CD14-positive monocyte (primary cell): ENCODE results near the gene LSS. TPM values are rescaled to one million over a fixed set of nuclear protein-coding genes. Genes with fewer than 3 reads are reported as not detected.

ENCODE experiments used
- DNase-seq, 3 donors: peaks; one replicate each; pipeline ENCODE4 v3.0.0-alpha.2; 2011 to 2022
- H2AFZ ChIP-seq: 2 replicates; pipeline ENCODE4 v1.6.0; 2012; ENCODE audit warnings: mild to moderate bottlenecking, low read depth, low read length, inconsistent platforms; ENCODE audit not compliant: insufficient read depth, poor library complexity, severe bottlenecking
- H3K27ac ChIP-seq, 2 donors: 1 replicate in 1 of 2; 2 replicates in 1 of 2; pipeline ENCODE4 v1.5.1; 2012 to 2013; ENCODE audit warnings: low read length in 2 of 2, control low read depth in 1 of 2, inconsistent platforms in 1 of 2, low read depth in 1 of 2, mild to moderate bottlenecking in 1 of 2
- H3K27me3 ChIP-seq, 2 donors: one replicate each; pipeline versions ENCODE4 v1.6.0 to v1.6.1; 2011 to 2013; ENCODE audit warnings: low read length in 2 of 2; ENCODE audit not compliant: control insufficient read depth in 2 of 2, insufficient read depth in 2 of 2
- H3K36me3 ChIP-seq, 2 donors: replicated peaks in 1 of 2; 1 replicate in 1 of 2; 2 replicates in 1 of 2; pipeline versions ENCODE4 v1.5.1 to v1.6.1; 2012 to 2013; ENCODE audit warnings: low read length in 2 of 2, control low read depth in 1 of 2, inconsistent platforms in 1 of 2, mild to moderate bottlenecking in 1 of 2; ENCODE audit not compliant: insufficient read depth in 2 of 2, control insufficient read depth in 1 of 2
- H3K4me1 ChIP-seq, 2 donors: 1 replicate in 1 of 2; 2 replicates in 1 of 2; pipeline versions ENCODE4 v1.5.1 to v1.6.1; 2012 to 2013; ENCODE audit warnings: low read length in 2 of 2, control low read depth in 1 of 2, inconsistent platforms in 1 of 2, mild to moderate bottlenecking in 1 of 2, moderate library complexity in 1 of 2; ENCODE audit not compliant: insufficient read depth in 2 of 2, control insufficient read depth in 1 of 2
- H3K4me2 ChIP-seq: replicated peaks from 2 replicates; pipeline ENCODE3; 2012; ENCODE audit warnings: low read length, moderate library complexity, mild to moderate bottlenecking; ENCODE audit not compliant: poor library complexity, severe bottlenecking; ENCODE audit errors: extremely low read depth
- H3K4me3 ChIP-seq, 3 experiments: fragments of 200-600 bp in 1 of 3; sonication (generic) in 1 of 3; replicated peaks in 1 of 3; 1 replicate in 2 of 3; 2 replicates in 1 of 3; pipeline ENCODE4 v1.5.1; 2011 to 2013; ENCODE audit warnings: low read length in 3 of 3, mild to moderate bottlenecking in 3 of 3, control low read depth in 2 of 3, low read depth in 2 of 3, inconsistent platforms in 1 of 3, moderate library complexity in 1 of 3
- H3K79me2 ChIP-seq: 2 replicates; pipeline ENCODE4 v1.6.0; 2012; ENCODE audit warnings: mild to moderate bottlenecking, control low read depth, inconsistent platforms, low read length, moderate library complexity; ENCODE audit not compliant: insufficient read depth
- H3K9ac ChIP-seq: 2 replicates; pipeline ENCODE4 v1.6.0; 2017; ENCODE audit warnings: low read length, mild to moderate bottlenecking; ENCODE audit not compliant: insufficient read depth, poor library complexity, severe bottlenecking
- H3K9me3 ChIP-seq, 2 donors: replicated peaks in 1 of 2; 1 replicate in 1 of 2; 2 replicates in 1 of 2; pipeline versions ENCODE4 v1.5.1 to v1.6.1; 2012 to 2013; ENCODE audit warnings: low read length in 2 of 2, control low read depth in 1 of 2; ENCODE audit not compliant: control insufficient read depth in 1 of 2, insufficient read depth in 1 of 2
- H4K20me1 ChIP-seq: 2 replicates; pipeline ENCODE4 v1.6.0; 2012; ENCODE audit warnings: mild to moderate bottlenecking, low read length, control low read depth, moderate library complexity; ENCODE audit not compliant: insufficient read depth
- H3K27ac Mint-ChIP-seq, 7 donors: one replicate each; pipeline ENCODE4 v1.8.0; 2020; ENCODE audit warnings: mild to moderate bottlenecking in 7 of 7, mixed read lengths in 7 of 7, moderate library complexity in 6 of 7, inconsistent platforms in 2 of 7
- H3K27me3 Mint-ChIP-seq, 3 donors: one replicate each; pipeline ENCODE4 v1.8.0; 2021 to 2022; ENCODE audit warnings: low read depth in 3 of 3, mild to moderate bottlenecking in 3 of 3, mixed read lengths in 3 of 3, moderate library complexity in 3 of 3, inconsistent platforms in 1 of 3
- H3K36me3 Mint-ChIP-seq, 2 donors: one replicate each; pipeline ENCODE4 v1.8.0; 2020; ENCODE audit warnings: mixed read lengths in 2 of 2, inconsistent platforms in 1 of 2, mild to moderate bottlenecking in 1 of 2
- H3K4me1 Mint-ChIP-seq: one replicate; pipeline ENCODE4 v1.8.0; 2020; ENCODE audit warnings: mild to moderate bottlenecking, mixed read lengths
- H3K4me3 Mint-ChIP-seq, 2 donors: one replicate each; pipeline ENCODE4 v1.8.0; 2020; ENCODE audit warnings: mild to moderate bottlenecking in 2 of 2, mixed read lengths in 2 of 2, moderate library complexity in 1 of 2
- H3K9me3 Mint-ChIP-seq, 7 donors: one replicate each; pipeline ENCODE4 v1.8.0; 2020 to 2022; ENCODE audit warnings: mixed read lengths in 7 of 7, mild to moderate bottlenecking in 6 of 7, moderate library complexity in 6 of 7, inconsistent platforms in 2 of 7
- CTCF ChIP-seq: fragments of 200-600 bp; IDR thresholded peaks from one replicate; pipeline ENCODE4 v1.8.0; 2022; ENCODE audit warnings: antibody characterized with exemption, mild to moderate bottlenecking
- WGBS: methylation state at CpG from one replicate; pipeline ENCODE4 v1.1.5; 2013; ENCODE audit warnings: missing lambda C conversion rate; ENCODE audit not compliant: insufficient coverage; 5-methylcytosine and 5-hydroxymethylcytosine counted together
- intact Hi-C, 2 donors: fragments of 100-400 bp; cut with micrococcal nuclease; formaldehyde crosslinking; loops; one replicate each; pipeline versions ENCODE4 v1.15.0 to v1.15.1; 2023
- polyA plus RNA-seq, 3 donors: library from polyadenylated mRNA; depleted of rRNA in 1 of 3; unstranded in 2 of 3; stranded (reverse) in 1 of 3; fragments of 300-500 nt in 2 of 3; fragments of >200 nt in 1 of 3; fragmentation: Illumina TruSeq in 2 of 3; gene quantifications; 1 replicate in 2 of 3; 2 replicates in 1 of 3; pipeline ENCODE4 v1.2.3, GENCODE V29; 2012 to 2021

The LSS gene
- polyA plus RNA-seq, 3 donors = 4.1 to 20.0 (median 4.9) TPM

DNA sequence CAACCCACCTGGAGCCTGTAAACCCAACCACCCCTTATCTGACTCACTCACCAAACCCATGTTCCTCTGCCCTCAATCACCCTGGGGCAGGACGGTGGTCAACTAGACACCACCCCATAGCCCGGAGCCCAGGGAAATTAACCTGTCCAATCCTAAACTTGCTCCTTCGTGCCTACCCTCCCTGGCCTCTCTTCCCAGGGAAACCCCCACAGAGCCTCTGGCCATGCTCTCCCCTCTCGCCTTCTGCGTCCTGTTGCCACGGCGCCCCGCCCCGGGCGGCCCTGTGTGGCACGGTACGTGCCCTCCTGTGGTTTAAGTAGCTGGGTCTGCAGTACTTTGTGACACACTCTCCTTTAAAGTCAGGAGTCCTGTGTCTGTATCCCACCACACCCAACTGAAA lies 69.2 kb downstream of the LSS start:
- intact Hi-C loops = no loop called here
- Histone ChIP-seq H3K79me2 (no peaks in the 10 kb centered on the region), H3K9me3 (peaks cover 0 to 12% of the 10 kb centered on the region in 2 donors), H3K4me2 (no peak overlapping the region), H3K4me3 (no peak overlapping the region), H2AFZ (no peak overlapping the region), H4K20me1 (no peaks in the 10 kb centered on the region), H3K4me1 (no peaks in the 10 kb centered on the region), H3K27me3 (no peaks in the 10 kb centered on the region), H3K36me3 (no peaks in the 10 kb centered on the region), H3K27ac (no peak overlapping the region), H3K9ac (no peak overlapping the region)
- TF ChIP-seq CTCF = no peak
- Mint-ChIP-seq H3K4me3 (no peak overlapping the region), H3K27me3 (peaks cover 0 to 5% (median 0%) of the 10 kb centered on the region in 3 donors), H3K4me1 (no peaks in the 10 kb centered on the region), H3K27ac (peak overlapping the region in 2 of 7 donors; percentile 35 to 64), H3K9me3 (peaks cover 0 to 12% (median 2%) of the 10 kb centered on the region in 7 donors), H3K36me3 (peaks cover 0 to 2% of the 10 kb centered on the region in 2 donors)
- 95% methylated on average over 10 of the region's 12 CpGs for WGBS
- no peak for DNase-seq

- intact Hi-C loops = no loop called here
- Histone ChIP-seq H3K79me2 (no peaks in the 10 kb centered on the region), H3K4me1 (no peaks in the 10 kb centered on the region), H2AFZ (no peak overlapping the region), H4K20me1 (no peaks in the 10 kb centered on the region), H3K9me3 (peaks cover 0 to 12% of the 10 kb centered on the region in 2 donors), H3K9ac (no peak overlapping the region), H3K4me3 (no peak overlapping the region), H3K4me2 (no peak overlapping the region), H3K36me3 (no peaks in the 10 kb centered on the region), H3K27me3 (no peaks in the 10 kb centered on the region), H3K27ac (no peak overlapping the region)
- H3K27me3 Mint-ChIP-seq = peaks cover 0 to 5% (median 0%) of the 10 kb centered on the region in 3 donors
- no peak overlapping the region for H3K4me3 Mint-ChIP-seq
- H3K27ac Mint-ChIP-seq = peak overlapping the region in 3 of 7 donors; percentile 30 to 64 (median 35)
- no peaks in the 10 kb centered on the region for H3K36me3 Mint-ChIP-seq
- no peak for TF ChIP-seq CTCF
- 99% methylated on average over 7 of the region's 10 CpGs for WGBS
- peaks cover 0 to 12% (median 2%) of the 10 kb centered on the region in 7 donors for H3K9me3 Mint-ChIP-seq
- no peak for DNase-seq
- H3K4me1 Mint-ChIP-seq = no peaks in the 10 kb centered on the region
Observed at GRCh38 chr21:46158666-46159300, 69.8 kb downstream of the LSS start.
